Measurements from ENCODE around the gene PTGFRN. TPM values are rescaled to one million over a fixed set of nuclear protein-coding genes. Genes with fewer than 3 reads are reported as not detected.

PTGFRN gene
- 12.5 to 17.3 TPM (median 14.8 TPM) in 5 replicates for total RNA-seq (2022; extraction: Qiagen RNA extraction)

DNA sequence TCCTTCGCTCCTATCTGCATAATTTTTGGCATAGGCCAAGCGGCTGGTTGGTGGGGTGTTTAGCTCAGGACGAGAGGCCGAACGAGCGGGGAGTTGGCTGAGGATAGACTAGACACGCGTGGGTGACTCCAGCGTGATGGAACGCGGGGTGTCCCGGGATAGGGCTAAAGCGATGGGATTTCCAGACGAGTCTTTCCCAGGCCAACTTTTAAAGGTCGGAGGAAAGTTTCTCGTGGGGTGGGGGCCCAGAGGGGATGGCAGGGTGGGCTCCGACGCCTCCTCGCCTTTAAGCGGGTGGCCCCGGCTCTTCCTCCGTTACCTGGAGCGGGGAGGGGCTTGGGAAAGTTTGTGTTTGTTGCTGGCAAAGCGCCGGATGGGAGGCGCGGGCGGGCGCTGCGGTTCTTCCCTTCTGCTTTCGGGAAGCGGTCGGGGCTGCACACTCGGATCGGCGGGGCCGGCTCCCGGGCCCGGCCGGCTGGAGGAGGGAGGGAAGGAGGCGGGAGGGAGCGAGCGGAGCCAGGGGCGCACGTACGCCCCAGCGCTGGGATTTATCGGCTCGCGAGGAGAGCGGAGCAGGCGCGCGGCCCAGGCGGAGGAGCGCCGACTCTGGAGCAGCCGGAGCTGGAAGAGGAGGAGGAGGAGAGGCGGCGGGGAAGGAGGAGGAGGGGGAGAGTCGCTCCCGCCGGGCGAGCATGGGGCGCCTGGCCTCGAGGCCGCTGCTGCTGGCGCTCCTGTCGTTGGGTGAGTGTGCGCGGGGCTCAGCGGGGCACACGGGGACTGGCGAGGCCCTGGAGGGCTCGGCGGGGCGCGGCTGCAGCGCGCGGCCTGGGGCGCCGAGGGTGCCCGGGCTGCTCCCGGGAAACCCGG is at the start of gene PTGFRN:
TSS of gene PTGFRN (plus strand) at position 405 of the 867 bp plus-strand sequence. CDS start at position 693, 288 bp downstream.

GRCh38 chr1:117001254-117001927 is 91.7 kb downstream of the PTGFRN start, which contains the start of gene CD101:
TSS of gene CD101 (plus strand) at chr1:117001760. CDS start at chr1:117001818, 58 bp downstream.

Other genes starting within 250 kb of the PTGFRN start
- gene IGSF3, start 242.2 kb upstream of the PTGFRN start, total RNA-seq (2022; extraction: Qiagen RNA extraction): 14.6 to 19.7 TPM (median 18.2 TPM) in 5 replicates
- not detected in 5 replicates for gene CD2, start 155.5 kb upstream of the PTGFRN start, total RNA-seq (2022; extraction: Qiagen RNA extraction)
- gene CD101, start 91.8 kb downstream of the PTGFRN start, total RNA-seq (2022; extraction: Qiagen RNA extraction): 0.11 to 0.36 TPM (median 0.23 TPM) in 5 replicates
- gene TTF2, start 150.4 kb downstream of the PTGFRN start, total RNA-seq (2022; extraction: Qiagen RNA extraction): 17.0 to 21.8 TPM (median 21.5 TPM) in 5 replicates
- gene TRIM45, start 211.8 kb downstream of the PTGFRN start, total RNA-seq (2022; extraction: Qiagen RNA extraction): 1.1 to 2.3 TPM (median 1.1 TPM) in 5 replicates

Data from A549 treated with Mapracorat at 1 μM for 4 hours (cell line).